HCT116 (cell line): ENCODE data around the gene EIF2AK3. TPM values are rescaled to one million over a fixed set of nuclear protein-coding genes. Genes with fewer than 3 reads are reported as not detected.

Experiments
- ATAC-seq: fragments of 200-7000 bp; cut with Tn5 transposase; 2 replicates; pipeline ENCODE4 v1.9.1; 2020; ENCODE audit warnings: mild to moderate bottlenecking, moderate library complexity
- BruUV-seq: library from RNA; stranded (reverse); fragments of 400-500 nt; replicated peaks from 2 replicates; lab custom pipeline; 2021; lab: Mats Ljungman, UMichigan
- CTCF ChIA-PET: fragments of 300-600 bp; sonication (Branson Sonifier 250); formaldehyde crosslinking; loops from one replicate; lab custom pipeline; 2021; ENCODE audit warnings: antibody characterized with exemption; lab: Charles Lee
- POLR2A ChIA-PET: fragments of 300-600, 350-600 bp; sonication (Branson Sonifier 250); formaldehyde crosslinking; loops from one replicate; lab custom pipeline; 2021; ENCODE audit warnings: antibody characterized with exemption; lab: Charles Lee
- RAD21 ChIA-PET, 2 experiments: fragments of 300-600 bp; sonication (Branson Sonifier 250); formaldehyde crosslinking; loops; one replicate each; lab custom pipeline; 2023; ENCODE audit warnings: low total read pairs in 2 of 2; ENCODE audit not compliant: uncharacterized antibody in 2 of 2, unreplicated experiment in 2 of 2, low non-redundant PET in 1 of 2; lab: Charles Lee
- DNase-seq: peaks from one replicate; pipeline ENCODE4 v3.0.0-alpha.2; 2010; ENCODE audit warnings: low read depth, low spot score
- H2AFZ ChIP-seq: fragments of 200-600 bp; shearing (Covaris generic), sonication (generic); 2 replicates; pipeline ENCODE4 v1.6.1; 2017; ENCODE audit warnings: low read depth, mixed run types, mixed read lengths, antibody characterized with exemption, low read length; ENCODE audit not compliant: poor library complexity, severe bottlenecking
- H3K27ac ChIP-seq: 2 replicates; pipeline ENCODE4 v1.5.1; 2012; ENCODE audit warnings: low read depth, low read length
- H3K27me3 ChIP-seq: fragments of 200-600 bp; sonication (generic); 2 replicates; pipeline ENCODE4 v1.6.1; 2016; ENCODE audit warnings: mixed run types, low read length, mixed read lengths; ENCODE audit not compliant: insufficient read depth
- H3K36me3 ChIP-seq, 2 experiments: fragments of 200-500 bp in 1 of 2; fragments of 200-600 bp in 1 of 2; sonication (Bioruptor generic) in 1 of 2; sonication (generic) in 1 of 2; 2 replicates each; pipeline versions ENCODE4 v1.5.1 to v1.6.1; 2014 to 2016; ENCODE audit warnings: low read length in 2 of 2, inconsistent platforms in 1 of 2, mixed read lengths in 1 of 2, mixed run types in 1 of 2; ENCODE audit not compliant: insufficient read depth in 2 of 2, control insufficient read depth in 1 of 2
- H3K4me1 ChIP-seq, 2 experiments: fragments of 200-600 bp in 1 of 2; sonication (generic) in 1 of 2; 2 replicates each; pipeline versions ENCODE4 v1.5.1 to v1.6.1; 2012 to 2017; ENCODE audit warnings: low read length in 2 of 2, inconsistent platforms in 1 of 2, mild to moderate bottlenecking in 1 of 2, mixed read lengths in 1 of 2, mixed run types in 1 of 2, moderate library complexity in 1 of 2; ENCODE audit not compliant: insufficient read depth in 2 of 2, control insufficient read depth in 1 of 2
- H3K4me2 ChIP-seq: fragments of 200-600 bp; sonication (generic); 2 replicates; pipeline ENCODE4 v1.6.1; 2017; ENCODE audit warnings: mixed run types, low read length, mixed read lengths
- H3K4me3 ChIP-seq, 2 experiments: fragments of 200-600 bp in 1 of 2; sonication (generic) in 1 of 2; replicated peaks in 1 of 2; 2 replicates each; pipeline ENCODE4 v1.5.1; 2011 to 2016; ENCODE audit warnings: low read length in 2 of 2, control low read depth in 1 of 2, low read depth in 1 of 2, mild to moderate bottlenecking in 1 of 2, mixed read lengths in 1 of 2, mixed run types in 1 of 2
- H3K79me2 ChIP-seq: fragments of 200-600 bp; sonication (generic); 2 replicates; pipeline ENCODE4 v1.6.1; 2017; ENCODE audit warnings: mild to moderate bottlenecking, mixed run types, low read length, moderate library complexity, mixed read lengths; ENCODE audit not compliant: insufficient read depth
- H3K9ac ChIP-seq: fragments of 200-600 bp; sonication (generic); 2 replicates; pipeline ENCODE4 v1.6.1; 2016; ENCODE audit warnings: low read length, mixed read lengths
- H3K9me2 ChIP-seq: fragments of 200-600 bp; sonication (generic), shearing (Covaris generic); 2 replicates; pipeline ENCODE4 v1.6.1; 2017; ENCODE audit warnings: mixed run types, mild to moderate bottlenecking, moderate library complexity; ENCODE audit not compliant: insufficient read depth
- H3K9me3 ChIP-seq, 2 experiments: fragments of 200-500 bp in 1 of 2; fragments of 200-600 bp in 1 of 2; sonication (Bioruptor generic) in 1 of 2; sonication (generic) in 1 of 2; 2 replicates each; pipeline ENCODE4 v1.6.1; 2014 to 2017; ENCODE audit warnings: low read length in 2 of 2, mixed read lengths in 2 of 2, inconsistent platforms in 1 of 2, low read depth in 1 of 2, mild to moderate bottlenecking in 1 of 2, mixed run types in 1 of 2, moderate library complexity in 1 of 2; ENCODE audit not compliant: control insufficient read depth in 1 of 2, insufficient read depth in 1 of 2
- H4K20me1 ChIP-seq: fragments of 200-600 bp; sonication (generic), shearing (Covaris generic); 2 replicates; pipeline ENCODE4 v1.6.1; 2017; ENCODE audit warnings: mixed run types, mild to moderate bottlenecking, moderate library complexity; ENCODE audit not compliant: insufficient read depth
- CBX3 ChIP-seq: IDR thresholded peaks from 2 replicates; pipeline ENCODE4 v1.6.1; 2012; ENCODE audit warnings: low read depth
- CEBPB ChIP-seq: IDR thresholded peaks from 2 replicates; pipeline ENCODE4 v1.6.1; 2012; ENCODE audit warnings: low read depth
- ELF1 ChIP-seq: IDR thresholded peaks from 2 replicates; pipeline ENCODE4 v1.6.1; 2012; ENCODE audit warnings: low read depth, borderline replicate concordance
- EZH2 ChIP-seq: fragments of 200-600 bp; sonication (generic); IDR thresholded peaks from 2 replicates; pipeline ENCODE4 v1.6.1; 2017; ENCODE audit warnings: antibody characterized with exemption, mixed run types
- EZH2phosphoT487 ChIP-seq: fragments of 200-600 bp; IDR thresholded peaks from 2 replicates; pipeline ENCODE4 v1.6.1; 2018; ENCODE audit warnings: antibody characterized with exemption, borderline replicate concordance
- FOSL1 ChIP-seq: IDR thresholded peaks from 2 replicates; pipeline ENCODE4 v1.6.1; 2012; ENCODE audit warnings: low read depth
- JUND ChIP-seq: IDR thresholded peaks from 2 replicates; pipeline ENCODE4 v1.6.1; 2012
- MAX ChIP-seq: IDR thresholded peaks from 2 replicates; pipeline ENCODE4 v1.6.1; 2012
- POLR2AphosphoS5 ChIP-seq: IDR thresholded peaks from 2 replicates; pipeline ENCODE4 v1.6.1; 2011; ENCODE audit warnings: mild to moderate bottlenecking, low read depth, low read length, moderate library complexity
- SIN3A ChIP-seq: IDR thresholded peaks from 2 replicates; pipeline ENCODE4 v1.6.1; 2012; ENCODE audit warnings: low read depth
- SP1 ChIP-seq: IDR thresholded peaks from 2 replicates; pipeline ENCODE4 v1.6.1; 2012; ENCODE audit warnings: low read depth
- SRF ChIP-seq: IDR thresholded peaks from 2 replicates; pipeline ENCODE4 v1.6.1; 2012; ENCODE audit warnings: low read depth
- TCF7L2 ChIP-seq: IDR thresholded peaks from 2 replicates; pipeline ENCODE4 v1.7.0; 2011; ENCODE audit warnings: borderline replicate concordance, inconsistent platforms; ENCODE audit not compliant: insufficient read depth, insufficient read length; ENCODE audit errors: extremely low read depth
- ZNF274 ChIP-seq: fragments of 200-500 bp; sonication (Bioruptor generic); IDR thresholded peaks from 2 replicates; pipeline ENCODE4 v1.6.1; 2014; ENCODE audit warnings: mild to moderate bottlenecking, low read depth, low read length, inconsistent platforms
- intact Hi-C: fragments of 100-400 bp; cut with micrococcal nuclease; formaldehyde crosslinking; loops from 2 replicates; pipeline ENCODE4 v1.10.0; 2022
- total RNA-seq: library from RNA; stranded (reverse); gene quantifications from one replicate; pipeline ENCODE4 v1.2.1, GENCODE V29; 2021; ENCODE audit not compliant: unreplicated experiment
- TF ChIP-seq, protein P1 (sequence below): IDR thresholded peaks from 2 replicates; pipeline ENCODE4 v1.6.1; 2011; ENCODE audit warnings: mild to moderate bottlenecking, low read length, moderate library complexity; ENCODE audit not compliant: insufficient replicate concordance; ENCODE audit errors: extremely low read depth

EIF2AK3 gene
- total RNA-seq, 1 experiment from 2014 or later: 8.9 TPM

DNA sequence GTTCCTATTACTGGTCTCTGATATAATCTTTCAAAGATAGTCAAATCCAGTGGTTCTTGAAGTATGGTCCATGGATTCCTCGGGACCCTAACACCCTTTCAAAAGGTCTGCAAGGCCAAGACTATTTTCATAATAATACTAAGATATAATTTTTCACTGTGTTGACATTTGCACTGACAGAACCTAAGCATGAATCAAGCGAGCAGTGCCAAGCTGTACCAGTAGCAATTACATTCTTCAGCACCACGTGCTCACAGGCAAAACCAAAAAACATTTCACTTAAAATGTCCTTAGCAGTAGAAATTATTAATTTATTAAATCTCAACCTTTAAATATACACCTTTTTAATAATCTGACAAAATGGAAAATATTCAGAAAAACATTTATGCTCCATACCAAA, 59.1 kb downstream of the EIF2AK3 start:
- TF ChIP-seq EZH2phosphoT487 (no peak), MAX (no peak), JUND (no peak)
- TF ChIP-seq, protein P1, sequence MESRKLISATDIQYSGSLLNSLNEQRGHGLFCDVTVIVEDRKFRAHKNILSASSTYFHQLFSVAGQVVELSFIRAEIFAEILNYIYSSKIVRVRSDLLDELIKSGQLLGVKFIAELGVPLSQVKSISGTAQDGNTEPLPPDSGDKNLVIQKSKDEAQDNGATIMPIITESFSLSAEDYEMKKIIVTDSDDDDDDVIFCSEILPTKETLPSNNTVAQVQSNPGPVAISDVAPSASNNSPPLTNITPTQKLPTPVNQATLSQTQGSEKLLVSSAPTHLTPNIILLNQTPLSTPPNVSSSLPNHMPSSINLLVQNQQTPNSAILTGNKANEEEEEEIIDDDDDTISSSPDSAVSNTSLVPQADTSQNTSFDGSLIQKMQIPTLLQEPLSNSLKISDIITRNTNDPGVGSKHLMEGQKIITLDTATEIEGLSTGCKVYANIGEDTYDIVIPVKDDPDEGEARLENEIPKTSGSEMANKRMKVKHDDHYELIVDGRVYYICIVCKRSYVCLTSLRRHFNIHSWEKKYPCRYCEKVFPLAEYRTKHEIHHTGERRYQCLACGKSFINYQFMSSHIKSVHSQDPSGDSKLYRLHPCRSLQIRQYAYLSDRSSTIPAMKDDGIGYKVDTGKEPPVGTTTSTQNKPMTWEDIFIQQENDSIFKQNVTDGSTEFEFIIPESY: no peak
- DNase-seq: no peak

DNA sequence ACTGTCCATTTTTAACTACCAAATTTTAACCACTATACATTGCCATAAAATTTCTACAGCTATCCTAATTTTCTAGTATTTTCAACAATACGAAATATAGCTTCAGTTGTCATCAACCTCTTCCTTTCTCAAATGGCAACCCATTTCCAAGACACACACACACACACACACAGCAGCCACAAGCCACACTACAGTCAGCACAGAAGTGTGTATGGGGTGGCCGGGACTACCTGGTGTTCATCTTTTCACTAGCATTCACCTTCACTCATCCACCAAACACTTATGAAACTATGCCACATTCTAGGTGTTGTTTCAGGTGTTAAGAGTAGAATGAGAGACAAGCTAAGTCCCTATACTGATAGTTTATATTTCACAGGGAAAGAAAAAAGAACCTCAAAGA, 62.9 kb downstream of the EIF2AK3 start:
- H3K9me3 ChIP-seq: no peaks in the 10 kb centered on the region
- H3K36me3 ChIP-seq: no peaks in the 10 kb centered on the region
- no peaks in the 10 kb centered on the region for H3K4me1 ChIP-seq
- no peaks in the 10 kb centered on the region for H4K20me1 ChIP-seq
- no peaks in the 10 kb centered on the region for H3K79me2 ChIP-seq
- no peak overlapping the region for H3K4me2 ChIP-seq
- ATAC-seq: no peak
- H3K4me3 ChIP-seq: no peak overlapping the region
- RAD21 ChIA-PET: no interaction called here
- no peak for TF ChIP-seq ELF1
- TF ChIP-seq CEBPB: no peak
- no peak for TF ChIP-seq SIN3A
- TF ChIP-seq SRF: no peak
- TF ChIP-seq SP1: no peak
- TF ChIP-seq ZNF274: no peak
- no peak for TF ChIP-seq CBX3
- no peak for TF ChIP-seq TCF7L2
- TF ChIP-seq, protein P1: no peak
- no peak for TF ChIP-seq EZH2
- no peak for TF ChIP-seq FOSL1
- no peak for TF ChIP-seq MAX
- TF ChIP-seq POLR2AphosphoS5: no peak
- H3K9ac ChIP-seq: no peak overlapping the region
- no peaks in the 10 kb centered on the region for H3K27me3 ChIP-seq
- BruUV-seq: no TSS peak
- no peak overlapping the region for H3K27ac ChIP-seq
- POLR2A ChIA-PET: no interaction called here
- H3K9me2 ChIP-seq: no peaks in the 10 kb centered on the region
- intact Hi-C loops: no loop called here
- H2AFZ ChIP-seq: no peak overlapping the region
- CTCF ChIA-PET: no interaction called here
- no peak for DNase-seq

More for the DNA sequence above, 59.1 kb downstream of the EIF2AK3 start:
- H3K27me3 ChIP-seq: no peaks in the 10 kb centered on the region
- H3K9me3 ChIP-seq: no peaks in the 10 kb centered on the region
- H3K4me3 ChIP-seq: no peak overlapping the region
- BruUV-seq: no TSS peak
- ChIA-PET POLR2A (no interaction called here), RAD21 (no interaction called here), CTCF (interaction anchor here (1.2 kb wide), 1 partner anchor 101 kb away, joined by 3 read pairs; no protein-coding TSS in a partner anchor)
- no peaks in the 10 kb centered on the region for H4K20me1 ChIP-seq
- no peak overlapping the region for H3K4me2 ChIP-seq
- H3K27ac ChIP-seq: no peak overlapping the region
- ATAC-seq: no peak
- H3K4me1 ChIP-seq: no peaks in the 10 kb centered on the region
- no peak overlapping the region for H3K9ac ChIP-seq
- intact Hi-C loops: no loop called here
- no peaks in the 10 kb centered on the region; a peak in 1 of 4 replicates for H3K36me3 ChIP-seq
- H2AFZ ChIP-seq: no peak overlapping the region
- no peaks in the 10 kb centered on the region for H3K9me2 ChIP-seq
- H3K79me2 ChIP-seq: no peaks in the 10 kb centered on the region
